ENCODE data around the gene ACE2.
"Not testable (repeated sequence)": the region's sequence is repeated elsewhere in the genome, so short reads cannot be mapped to it uniquely, and the experiment has no call there.

ACE2 gene

DNA sequence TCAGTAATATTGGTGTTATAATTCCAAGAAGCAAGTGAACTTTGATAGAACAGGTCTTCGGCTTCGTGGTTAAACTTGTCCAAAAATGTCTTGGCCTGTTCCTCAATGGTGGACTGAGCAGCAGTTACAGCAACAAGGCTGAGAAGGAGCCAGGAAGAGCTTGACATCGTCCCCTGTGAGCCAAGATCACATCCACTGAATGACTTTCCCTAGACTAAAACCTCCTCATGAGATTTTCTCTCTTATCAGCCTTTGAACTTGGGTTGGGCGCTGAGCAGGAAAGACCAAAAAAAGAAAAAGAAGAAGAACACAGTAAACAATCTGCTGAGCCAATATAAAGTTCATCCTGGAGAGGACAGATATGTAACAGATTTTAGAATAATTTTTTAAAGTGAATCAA is at the start of gene ACE2:
Gene ACE2, minus strand, starts transcription at position 216 of the 400 bp plus-strand sequence. Its CDS starts 49 bp downstream, at position 167.
- no peak for DNase-seq

DNA sequence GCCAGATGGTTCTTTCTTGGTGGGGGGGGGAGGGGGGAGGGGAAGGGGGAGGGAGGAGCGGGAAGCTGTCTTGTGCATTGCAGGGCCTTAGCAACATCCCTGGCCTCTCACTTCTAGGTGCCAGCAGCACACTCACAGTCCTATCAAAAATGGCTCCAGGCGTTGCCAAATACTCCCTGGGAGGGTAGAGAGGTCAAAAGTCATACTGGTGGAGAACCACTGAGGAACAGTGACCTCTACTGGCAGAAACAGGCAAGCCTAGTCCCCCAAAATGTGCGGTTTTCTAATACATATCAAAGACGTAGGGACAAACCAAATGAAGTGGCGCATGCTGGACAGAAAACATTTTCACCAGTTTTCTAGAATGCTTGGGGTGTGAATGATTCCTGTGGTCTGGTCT is 46.8 kb upstream of the ACE2 start:
- not testable (repeated sequence) for DNase-seq

DNA sequence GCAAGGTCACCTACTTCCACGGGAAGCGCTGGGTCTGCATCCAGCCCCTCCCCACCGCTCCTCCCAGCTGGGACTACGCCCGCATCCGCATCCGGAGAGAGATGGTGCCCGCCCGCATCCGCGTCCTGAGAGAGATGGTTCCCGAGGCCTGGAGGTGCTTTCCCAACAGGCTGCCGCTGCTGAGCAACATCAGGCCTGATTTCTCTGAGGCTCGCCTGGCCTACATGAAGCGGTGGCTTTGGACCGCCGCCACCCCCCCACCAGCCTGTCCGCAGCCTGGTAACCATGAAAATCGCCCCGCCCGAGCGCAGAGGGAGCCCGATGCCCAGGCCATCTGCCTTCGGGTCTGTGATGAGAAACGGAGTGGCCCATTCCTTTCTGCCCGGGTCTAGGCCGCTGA is 45.8 kb upstream of the ACE2 start:
- no peak for DNase-seq

DNA sequence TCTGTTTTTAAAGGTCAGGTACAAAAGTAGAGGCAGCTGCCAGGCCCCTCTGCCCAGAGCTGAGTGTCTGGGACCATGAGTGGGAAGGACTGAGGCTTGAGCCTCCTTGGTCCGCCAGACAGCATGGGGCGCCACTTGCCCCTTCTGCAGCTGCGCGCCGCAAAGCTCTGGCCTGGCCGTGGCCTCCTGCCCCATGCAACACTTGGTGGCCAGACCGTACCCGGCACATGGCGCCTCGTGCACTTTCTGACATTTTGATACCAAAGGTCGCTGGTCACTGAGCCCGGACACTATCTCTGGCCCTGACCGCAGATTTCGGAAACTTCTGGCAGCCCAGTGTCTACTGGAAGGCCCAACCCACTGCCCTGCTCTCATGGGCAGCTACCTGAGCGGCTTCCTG is 45.3 kb upstream of the ACE2 start:
- no peak for DNase-seq

GRCh38 chrX:15645266-15645665 is 44.5 kb upstream of the ACE2 start:
- DNase-seq, result no peak

DNA sequence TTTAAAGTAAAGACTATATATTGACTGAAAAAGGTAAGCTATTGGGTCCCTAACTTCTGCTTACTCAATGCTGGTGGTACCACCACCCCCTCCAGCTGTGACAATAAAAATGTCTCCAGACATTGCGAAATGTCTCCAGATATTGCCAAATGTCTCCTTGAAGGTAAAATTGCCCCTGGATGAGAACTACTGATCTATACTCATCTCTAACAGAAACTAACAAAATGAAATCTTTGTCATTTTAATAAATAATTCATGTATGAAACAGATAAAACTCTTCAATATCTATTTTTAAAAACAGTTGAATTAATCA is 43.8 kb upstream of the ACE2 start:
- DNase-seq, result no peak

- DNase-seq, result no peak
Measured at GRCh38 chrX:15643786-15644559, 43.2 kb upstream of the ACE2 start.

DNA sequence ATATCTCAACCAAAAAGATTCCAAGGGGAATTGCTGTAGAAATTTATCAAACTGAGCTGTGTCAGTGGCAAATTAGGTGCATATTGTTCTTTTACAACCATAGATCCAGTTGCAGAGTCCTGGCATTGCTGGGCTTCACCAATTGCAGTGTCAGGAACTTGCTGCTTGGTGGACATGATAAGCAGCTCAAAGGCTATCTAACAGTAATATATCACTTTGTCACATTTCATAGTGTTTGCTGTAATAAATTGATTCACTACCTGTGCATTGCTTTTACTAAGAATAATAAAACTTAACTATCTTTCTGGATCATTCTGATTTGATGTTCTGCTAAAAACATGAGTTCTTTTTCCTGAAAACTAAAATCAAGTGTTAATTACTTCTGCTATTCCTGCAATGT is 30.9 kb upstream of the ACE2 start:
- no peak for DNase-seq

- DNase-seq, result no peak
Measured at GRCh38 chrX:15623054-15623453, 22.3 kb upstream of the ACE2 start.

DNA sequence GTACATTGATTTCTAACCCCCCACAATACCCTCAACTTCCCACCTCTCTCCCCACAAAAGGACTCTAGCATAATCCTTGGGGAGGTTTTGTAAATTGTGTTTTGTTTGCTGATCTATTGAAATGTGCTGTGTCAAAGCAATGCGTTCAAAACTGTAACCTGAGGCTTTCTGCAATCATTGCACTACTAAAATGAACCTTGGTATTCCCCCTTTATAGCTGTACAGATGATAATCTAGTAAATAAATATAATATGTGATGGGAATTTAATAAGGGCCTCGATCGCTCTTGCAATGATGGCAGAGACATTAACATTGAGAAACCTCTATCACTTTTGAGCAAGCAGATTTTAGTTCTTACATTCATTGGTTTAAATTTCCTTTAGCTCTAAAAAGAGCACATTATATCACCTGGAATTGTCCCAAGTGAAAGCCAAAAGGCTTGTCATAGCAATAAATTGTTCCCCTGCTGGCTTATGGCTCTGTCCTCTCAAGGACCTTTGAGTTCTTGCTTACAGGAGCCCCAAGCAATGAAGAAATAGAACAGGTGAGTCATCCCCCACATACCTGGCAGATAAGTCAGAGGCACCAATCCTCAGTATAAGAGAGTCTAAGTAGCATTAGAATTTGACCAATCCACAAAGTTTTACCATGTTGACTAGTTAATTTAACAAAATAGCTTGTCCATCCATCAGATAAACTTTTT is 18.4 kb upstream of the ACE2 start:
- DNase-seq, result no peak

- no peak for DNase-seq
Measured at GRCh38 chrX:15617111-15617510, 16.4 kb upstream of the ACE2 start.

DNA sequence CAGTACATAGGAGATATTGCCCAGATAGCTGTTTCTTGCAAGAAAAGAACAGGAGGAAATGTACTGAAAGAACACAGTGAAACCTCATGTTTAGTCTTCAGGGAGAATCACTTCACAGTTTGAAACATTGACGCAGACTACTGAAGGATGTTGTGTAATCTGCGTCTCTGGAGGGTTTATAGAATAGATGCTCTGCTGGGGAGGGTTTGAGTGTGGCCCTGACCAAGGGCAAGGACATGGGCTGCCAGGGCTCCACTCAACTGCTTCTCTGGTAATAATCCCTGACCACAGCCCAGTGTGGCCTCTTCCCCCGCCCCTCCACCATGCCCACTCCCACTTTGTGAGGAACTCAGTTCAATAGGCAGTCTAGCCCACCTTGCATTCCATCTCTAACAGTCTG is 15.8 kb upstream of the ACE2 start:
- DNase-seq, result no peak

GRCh38 chrX:15607067-15607466 is 6.3 kb upstream of the ACE2 start:
- DNase-seq, result no peak

DNA sequence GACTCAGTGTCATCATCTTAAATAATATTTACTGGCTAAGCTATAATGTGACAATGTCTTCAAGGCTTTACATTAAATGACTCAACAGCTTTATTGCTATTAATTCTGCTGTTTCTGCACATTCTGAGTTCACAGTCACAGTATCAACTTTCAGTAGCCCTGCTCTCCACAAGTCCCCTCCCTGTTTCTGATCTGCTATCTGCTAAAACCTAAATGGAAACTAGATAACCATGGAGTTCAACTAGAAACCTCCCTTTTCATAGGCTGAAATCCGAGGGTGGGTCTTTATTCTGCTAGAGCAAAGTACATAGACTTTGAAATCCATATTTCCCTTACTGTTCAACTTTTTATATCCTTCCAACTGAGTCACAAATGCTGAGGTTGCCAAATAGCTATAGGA is 5.4 kb upstream of the ACE2 start:
- DNase-seq, result no peak

- DNase-seq, result no peak
Measured at GRCh38 chrX:15605226-15605625, 4.5 kb upstream of the ACE2 start.

DNA sequence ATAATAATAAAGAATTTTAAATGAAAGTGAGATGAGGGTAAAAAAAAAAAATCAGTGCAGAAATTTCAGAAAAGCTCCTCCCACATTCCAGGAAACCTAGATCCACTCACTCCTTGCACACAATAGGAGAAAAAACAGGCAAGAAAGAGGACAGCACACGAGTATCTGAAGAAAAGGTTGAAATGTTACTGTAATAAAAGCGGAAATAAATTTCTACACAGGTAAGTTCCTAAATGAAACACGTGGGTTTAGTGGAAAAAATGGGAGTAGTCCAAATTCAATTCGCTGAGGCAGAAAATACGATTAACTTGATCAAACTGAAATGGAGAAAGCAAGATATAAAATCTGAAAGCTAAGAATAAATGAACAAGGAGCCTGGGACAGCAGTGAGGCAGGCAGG is 2.0 kb upstream of the ACE2 start:
- no peak for DNase-seq

DNA sequence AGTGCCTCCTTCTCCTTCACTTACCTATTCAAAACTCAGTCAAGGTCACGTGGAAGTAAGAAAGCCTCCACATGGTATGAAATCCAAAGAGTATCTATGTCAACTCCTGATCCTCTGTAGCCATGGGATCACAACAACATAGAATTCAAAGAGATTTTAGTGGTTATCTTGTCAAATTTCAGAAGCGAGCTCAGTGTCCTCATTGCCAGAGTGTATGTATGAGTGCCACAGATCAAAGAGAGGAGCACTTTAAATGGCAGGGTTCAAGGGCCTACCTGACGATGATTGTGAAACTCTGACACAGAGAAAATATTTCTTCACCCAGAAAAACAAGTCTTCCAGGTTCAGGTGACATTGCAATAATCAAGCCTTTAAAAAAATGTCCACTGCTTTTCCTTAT is 1.2 kb upstream of the ACE2 start:
- no peak for DNase-seq

DNA sequence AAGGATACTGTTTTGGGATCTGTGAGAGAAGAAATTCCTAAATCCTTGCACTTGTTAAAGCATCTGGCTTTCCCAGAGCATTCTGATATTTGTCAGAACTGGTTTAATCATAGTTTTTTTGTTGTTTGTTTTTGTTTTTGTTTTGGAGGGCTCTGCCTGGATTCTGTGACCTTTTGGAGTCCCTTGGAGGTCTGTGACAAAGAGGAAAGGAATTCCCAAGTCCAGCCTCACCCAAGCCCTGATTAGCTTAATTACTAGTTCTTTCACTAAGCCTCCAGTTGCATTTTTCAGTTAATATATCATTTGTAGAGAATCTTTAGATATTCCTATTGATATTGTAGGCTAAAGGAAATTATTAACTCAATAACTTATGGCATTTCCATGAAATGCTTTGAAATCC is 711 bp downstream of the ACE2 start:
- DNase-seq, result no peak

- DNase-seq, result no peak
Measured at GRCh38 chrX:15599461-15599860, 1.3 kb downstream of the ACE2 start.

GRCh38 chrX:15598026-15598425 is 2.7 kb downstream of the ACE2 start:
- DNase-seq, result no peak

GRCh38 chrX:15594371-15594770 is 6.4 kb downstream of the ACE2 start:
- DNase-seq, result no peak

DNA sequence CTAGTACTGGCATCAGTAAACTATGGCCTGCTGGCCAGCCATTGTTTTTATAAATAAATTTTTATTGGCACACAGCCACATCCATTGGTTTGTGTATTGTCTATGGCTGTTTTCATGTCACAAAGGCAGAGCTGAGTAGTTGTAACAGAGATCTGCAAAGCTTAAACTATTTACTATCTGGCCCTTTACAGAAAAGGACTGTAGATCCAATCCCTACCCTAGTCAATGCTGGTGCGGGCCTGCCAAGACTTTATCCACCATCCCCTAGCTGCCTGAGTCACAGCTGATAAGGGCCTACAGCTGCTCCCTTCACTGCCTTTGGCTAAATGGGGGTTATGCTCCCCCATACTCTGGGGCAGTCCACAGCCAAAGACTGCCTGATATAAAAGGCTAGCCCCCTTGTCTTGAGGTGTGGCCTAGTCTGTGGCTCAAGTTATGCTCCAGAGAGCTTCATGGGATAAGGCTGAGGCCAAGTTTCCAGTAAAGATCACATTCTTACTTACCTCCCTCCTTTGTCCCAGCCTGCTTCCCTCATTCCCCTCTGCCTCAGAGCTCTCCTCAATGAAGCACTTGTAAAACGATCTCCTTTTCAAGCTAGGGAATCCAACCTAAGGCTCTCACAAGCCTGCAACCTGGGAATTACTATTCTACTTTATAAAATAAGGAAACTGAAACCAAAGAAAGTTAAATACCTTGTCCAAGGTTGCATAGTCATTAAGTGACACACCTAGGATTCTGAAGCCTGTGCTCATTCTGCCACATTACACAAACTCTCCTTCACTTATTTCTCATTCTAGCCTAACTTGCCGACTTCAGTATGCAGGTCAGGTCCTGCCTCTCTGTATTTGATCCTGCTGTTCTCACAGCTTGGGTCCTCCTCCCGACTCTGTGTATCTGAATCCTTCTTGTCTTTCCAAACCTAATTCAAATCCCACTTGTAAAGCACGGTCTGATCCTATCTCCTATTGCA is 20.7 kb downstream of the ACE2 start:
- DNase-seq, result no peak

DNA sequence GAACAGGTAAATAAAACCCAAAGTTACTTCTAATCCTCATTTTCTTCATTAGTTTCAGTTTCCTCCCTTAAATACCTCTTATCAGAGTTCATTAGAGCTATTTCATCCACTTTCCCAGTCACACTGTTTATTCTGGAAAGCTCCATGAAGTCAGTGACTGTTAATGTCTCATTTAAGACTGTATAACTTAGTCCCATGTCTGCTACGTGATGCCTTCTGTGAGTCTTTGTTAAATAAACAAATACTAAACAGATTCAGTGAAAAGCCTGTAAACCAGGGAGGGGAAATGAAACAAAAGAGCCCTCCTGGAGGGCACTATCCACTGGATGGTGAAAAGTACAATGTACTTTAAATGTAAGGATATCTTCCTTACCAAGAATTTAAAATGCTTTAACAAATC is 24.7 kb downstream of the ACE2 start:
- no peak for DNase-seq

GRCh38 chrX:15574017-15574416 is 26.7 kb downstream of the ACE2 start:
- no peak for DNase-seq
